H9 (cell line): Measurements from ENCODE around the gene NEK8. TPM values are rescaled to one million over a fixed set of nuclear protein-coding genes. Genes with fewer than 3 reads are reported as not detected.

Experiments used
- DNase-seq: peaks from one replicate; pipeline ENCODE4 v3.0.0-alpha.2; 2017
- H2AFZ ChIP-seq: one replicate; pipeline ENCODE4 v1.6.1; 2013; ENCODE audit warnings: mild to moderate bottlenecking, low read length, control low read depth, moderate library complexity
- H2AK5ac ChIP-seq: 2 replicates; pipeline ENCODE4 v1.6.1; 2013; ENCODE audit warnings: low read length, control low read depth, mixed read lengths; ENCODE audit not compliant: insufficient read length
- H2BK120ac ChIP-seq: one replicate; pipeline ENCODE4 v1.6.1; 2013; ENCODE audit warnings: low read depth, mild to moderate bottlenecking, low read length, control low read depth, inconsistent platforms; ENCODE audit not compliant: poor library complexity, severe bottlenecking
- H2BK12ac ChIP-seq: 2 replicates; pipeline ENCODE4 v1.6.1; 2013; ENCODE audit warnings: low read length, control low read depth, mixed read lengths, low read depth; ENCODE audit not compliant: insufficient read length
- H2BK15ac ChIP-seq: 2 replicates; pipeline ENCODE4 v1.6.1; 2013; ENCODE audit warnings: low read depth, low read length, control low read depth
- H2BK20ac ChIP-seq: one replicate; pipeline ENCODE4 v1.6.1; 2013; ENCODE audit warnings: low read depth, mild to moderate bottlenecking, low read length, control low read depth, inconsistent platforms; ENCODE audit not compliant: poor library complexity, severe bottlenecking
- H2BK5ac ChIP-seq: 2 replicates; pipeline ENCODE4 v1.6.1; 2013; ENCODE audit warnings: low read length, control low read depth, mixed read lengths; ENCODE audit not compliant: insufficient read length
- H3K14ac ChIP-seq: 2 replicates; pipeline ENCODE4 v1.6.1; 2013; ENCODE audit warnings: low read length, control low read depth; ENCODE audit not compliant: insufficient read depth
- H3K18ac ChIP-seq: 2 replicates; pipeline ENCODE4 v1.6.1; 2013; ENCODE audit warnings: low read depth, mild to moderate bottlenecking, mixed read lengths, low read length, control low read depth; ENCODE audit not compliant: insufficient read length
- H3K23ac ChIP-seq: 2 replicates; pipeline ENCODE4 v1.6.1; 2013; ENCODE audit warnings: low read length, control low read depth, mixed read lengths, low read depth; ENCODE audit not compliant: insufficient read length
- H3K23me2 ChIP-seq: 2 replicates; pipeline ENCODE4 v1.6.1; 2013; ENCODE audit warnings: low read depth, mild to moderate bottlenecking, mixed read lengths, low read length, control low read depth; ENCODE audit not compliant: insufficient read length, poor library complexity, severe bottlenecking
- H3K27ac ChIP-seq: 2 replicates; pipeline ENCODE4 v1.5.1; 2013; ENCODE audit warnings: low read length, control low read depth, mixed read lengths, low read depth; ENCODE audit not compliant: insufficient read length
- H3K27me3 ChIP-seq: 2 replicates; pipeline ENCODE4 v1.6.1; 2013; ENCODE audit warnings: low read length, control low read depth, inconsistent platforms; ENCODE audit not compliant: insufficient read depth
- H3K4ac ChIP-seq: 2 replicates; pipeline ENCODE4 v1.6.1; 2013; ENCODE audit warnings: low read depth, mild to moderate bottlenecking, control low read depth, inconsistent platforms, low read length, moderate library complexity
- H3K4me1 ChIP-seq: 2 replicates; pipeline ENCODE4 v1.6.1; 2013; ENCODE audit warnings: low read length, control low read depth, inconsistent platforms; ENCODE audit not compliant: insufficient read depth
- H3K4me2 ChIP-seq: 2 replicates; pipeline ENCODE4 v1.6.1; 2013; ENCODE audit warnings: low read length, control low read depth, mixed read lengths; ENCODE audit not compliant: insufficient read length, insufficient read depth
- H3K56ac ChIP-seq: 2 replicates; pipeline ENCODE4 v1.6.1; 2013; ENCODE audit warnings: low read depth, mild to moderate bottlenecking, mixed read lengths, low read length, control low read depth; ENCODE audit not compliant: insufficient read length
- H3K79me1 ChIP-seq: 2 replicates; pipeline ENCODE4 v1.6.1; 2013; ENCODE audit warnings: low read depth, mild to moderate bottlenecking, moderate library complexity, low read length, control low read depth, inconsistent platforms; ENCODE audit not compliant: insufficient read depth, poor library complexity, severe bottlenecking
- H3K79me2 ChIP-seq: 2 replicates; pipeline ENCODE4 v1.6.1; 2013; ENCODE audit warnings: low read length, control low read depth, inconsistent platforms; ENCODE audit not compliant: insufficient read depth
- H3K9ac ChIP-seq: 2 replicates; pipeline ENCODE4 v1.6.1; 2013; ENCODE audit warnings: low read length, control low read depth, mixed read lengths; ENCODE audit not compliant: insufficient read length; ENCODE audit errors: extremely low read depth
- H3K9me3 ChIP-seq: one replicate; pipeline ENCODE4 v1.6.1; 2013; ENCODE audit warnings: low read depth, low read length, inconsistent platforms; ENCODE audit not compliant: control insufficient read depth
- H3T11ph ChIP-seq: one replicate; pipeline ENCODE4 v1.6.1; 2013; ENCODE audit warnings: mild to moderate bottlenecking, low read length, control low read depth, inconsistent platforms
- H4K20me1 ChIP-seq: one replicate; pipeline ENCODE4 v1.6.1; 2013; ENCODE audit not compliant: control insufficient read depth, insufficient read length, insufficient read depth
- H4K5ac ChIP-seq: 2 replicates; pipeline ENCODE4 v1.6.1; 2013; ENCODE audit warnings: low read depth, mild to moderate bottlenecking, mixed read lengths, low read length, control low read depth; ENCODE audit not compliant: insufficient read length
- H4K8ac ChIP-seq: replicated peaks from 2 replicates; pipeline ENCODE4 v1.6.1; 2013; ENCODE audit warnings: low read length, control low read depth, mixed read lengths, low read depth; ENCODE audit not compliant: insufficient read length
- H4K91ac ChIP-seq: 2 replicates; pipeline ENCODE4 v1.6.1; 2013; ENCODE audit warnings: low read depth, mild to moderate bottlenecking, moderate library complexity, mixed read lengths, low read length, control low read depth; ENCODE audit not compliant: insufficient read length
- H3K27ac Mint-ChIP-seq, 3 experiments: 2 replicates in 2 of 3; 3 replicates in 1 of 3; pipeline ENCODE4 v1.8.0; 2020 to 2021; ENCODE audit warnings: mixed read lengths in 3 of 3, mild to moderate bottlenecking in 1 of 3, moderate library complexity in 1 of 3
- H3K27me3 Mint-ChIP-seq: 2 replicates; pipeline ENCODE4 v1.8.0; 2021; ENCODE audit warnings: low read depth, mild to moderate bottlenecking, moderate library complexity, mixed read lengths
- H3K36me3 Mint-ChIP-seq, 3 experiments: 2 replicates in 2 of 3; 3 replicates in 1 of 3; pipeline ENCODE4 v1.8.0; 2020 to 2021; ENCODE audit warnings: low read depth in 3 of 3, mixed read lengths in 3 of 3; ENCODE audit not compliant: insufficient read depth in 1 of 3
- H3K4me1 Mint-ChIP-seq, 2 experiments: 2 replicates each; pipeline ENCODE4 v1.8.0; 2020; ENCODE audit warnings: mixed read lengths in 2 of 2
- H3K4me3 Mint-ChIP-seq, 2 experiments: 2 replicates in 1 of 2; 3 replicates in 1 of 2; pipeline ENCODE4 v1.8.0; 2020 to 2021; ENCODE audit warnings: mild to moderate bottlenecking in 2 of 2, mixed read lengths in 2 of 2, moderate library complexity in 1 of 2
- H3K9me3 Mint-ChIP-seq, 2 experiments: 2 replicates in 1 of 2; 3 replicates in 1 of 2; pipeline ENCODE4 v1.8.0; 2020; ENCODE audit warnings: mild to moderate bottlenecking in 2 of 2, mixed read lengths in 2 of 2, moderate library complexity in 1 of 2
- CTCF ChIP-seq: fragments of 200-600 bp; sonication (generic); conservative IDR thresholded peaks from 3 replicates; pipeline ENCODE4 v1.8.0; 2021; ENCODE audit warnings: antibody characterized with exemption, mild to moderate bottlenecking
- WGBS: extraction: QIAGEN DNeasy Blood & Tissue Kit; methylation state at CpG from one replicate; pipeline ENCODE4 v1.1.7; 2013; ENCODE audit warnings: missing lambda C conversion rate, low lambda C conversion rate, mixed read lengths; ENCODE audit not compliant: insufficient read length; ENCODE audit errors: extremely low coverage; 5-methylcytosine and 5-hydroxymethylcytosine counted together
- total RNA-seq: library from RNA; stranded (reverse); gene quantifications from 2 replicates; pipeline ENCODE4 v1.2.1, GENCODE V29; 2021

NEK8 gene
- total RNA-seq, 1 experiment from 2014 or later: 18.8 TPM

GRCh38 chr17:28719021-28719433 is 9.6 kb upstream of the NEK8 start:
- Histone ChIP-seq H3T11ph (no peak overlapping the region), H3K27ac (peak overlapping the region; percentile 42), H2AK5ac (no peak overlapping the region), H3K4ac (no peak overlapping the region), H4K5ac (no peak overlapping the region), H2BK5ac (no peak overlapping the region), H3K27me3 (no peaks in the 10 kb centered on the region), H4K20me1 (no peaks in the 10 kb centered on the region), H3K79me1 (peaks cover 7% of the 10 kb centered on the region), H3K14ac (peak overlapping the region; percentile 55), H3K18ac (peak overlapping the region; percentile 67), H2BK12ac (no peak overlapping the region), H4K8ac (no peak overlapping the region), H3K79me2 (peaks cover 24% of the 10 kb centered on the region; the same call in 1 of the 2 replicates), H3K4me2 (peak overlapping the region; percentile 87), H3K56ac (no peak overlapping the region), H2BK20ac (no peak overlapping the region), H3K9ac (peak overlapping the region; percentile 84), H3K23ac (no peak overlapping the region), H2BK15ac (no peak overlapping the region), H2BK120ac (no peak overlapping the region), H2AFZ (no peak overlapping the region), H3K23me2 (peaks cover 26% of the 10 kb centered on the region), H4K91ac (no peak overlapping the region), H3K9me3 (no peaks in the 10 kb centered on the region), H3K4me1 (0 out of 2 replicates have a peak, but pooled peaks cover 10% of the 10 kb centered on the region)
- Mint-ChIP-seq H3K4me3 (peak overlapping the region; percentile 99), H3K27ac (peak overlapping the region; percentile 99 to 100 (median 100)), H3K36me3 (peaks cover 60 to 67% (median 62%) of the 10 kb centered on the region in 3 experiments), H3K4me1 (peaks cover 35 to 62% of the 10 kb centered on the region in 2 experiments), H3K9me3 (no peaks in the 10 kb centered on the region; a peak in 1 of 5 replicates), H3K27me3 (no peaks in the 10 kb centered on the region)
- TF ChIP-seq CTCF: no peak
- DNase-seq: no peak
- WGBS: no CpG with 5 or more reads among the region's 18 CpGs
